KMS-11 (cell line): ENCODE data around the gene FOXI2.

ENCODE experiments used
- H2AFZ ChIP-seq: fragments of 200-600 bp; sonication (generic); 2 replicates; pipeline ENCODE4 v1.6.1; 2016; ENCODE audit warnings: antibody characterized with exemption, mixed run types, low read depth
- H3K27ac ChIP-seq: fragments of 200-600 bp; sonication (generic); 2 replicates; pipeline ENCODE4 v1.6.1; 2016; ENCODE audit warnings: mild to moderate bottlenecking, mixed run types
- H3K27me3 ChIP-seq: fragments of 200-600 bp; sonication (generic); 2 replicates; pipeline ENCODE4 v1.6.1; 2017; ENCODE audit warnings: mild to moderate bottlenecking, low read depth, mixed run types, moderate library complexity; ENCODE audit not compliant: insufficient read depth
- H3K36me3 ChIP-seq: fragments of 200-600 bp; sonication (generic); 2 replicates; pipeline ENCODE4 v1.6.1; 2017; ENCODE audit warnings: mild to moderate bottlenecking, mixed run types; ENCODE audit not compliant: insufficient read depth
- H3K4me1 ChIP-seq: fragments of 200-600 bp; sonication (generic); 2 replicates; pipeline ENCODE4 v1.6.1; 2016; ENCODE audit warnings: mild to moderate bottlenecking, low read depth, mixed run types; ENCODE audit not compliant: poor library complexity, severe bottlenecking
- H3K4me2 ChIP-seq: fragments of 200-600 bp; sonication (generic); 2 replicates; pipeline ENCODE4 v1.7.0; 2016; ENCODE audit warnings: mild to moderate bottlenecking, mixed run types
- H3K4me3 ChIP-seq: fragments of 200-600 bp; sonication (generic); IDR thresholded peaks from 2 replicates; pipeline ENCODE4 v1.6.1; 2017; ENCODE audit warnings: low read depth, low read length, mixed read lengths; ENCODE audit not compliant: insufficient read depth
- H3K79me2 ChIP-seq: fragments of 200-600 bp; sonication (generic); 2 replicates; pipeline ENCODE4 v1.6.1; 2016; ENCODE audit warnings: low read depth, mixed run types; ENCODE audit not compliant: insufficient read depth
- H3K9ac ChIP-seq: fragments of 200-600 bp; sonication (generic); 2 replicates; pipeline ENCODE4 v1.6.1; 2016; ENCODE audit warnings: mild to moderate bottlenecking, mixed run types
- H4K20me1 ChIP-seq: fragments of 200-600 bp; sonication (generic); 2 replicates; pipeline ENCODE4 v1.6.1; 2016; ENCODE audit warnings: mild to moderate bottlenecking, mixed run types; ENCODE audit not compliant: insufficient read depth
- CTCF ChIP-seq: fragments of 200-600 bp; sonication (generic); conservative IDR thresholded peaks from 2 replicates; pipeline ENCODE4 v1.6.1; 2017; ENCODE audit warnings: low read depth, mild to moderate bottlenecking, antibody characterized with exemption, low read length, moderate library complexity, mixed read lengths

Gene FOXI2

GRCh38 chr10:127734753-127735152, 2.2 kb upstream of the FOXI2 start:
- H3K27me3 ChIP-seq = no peaks in the 10 kb centered on the region
- no peaks in the 10 kb centered on the region for H3K79me2 ChIP-seq
- H2AFZ ChIP-seq = no peak overlapping the region
- no peaks in the 10 kb centered on the region for H3K4me1 ChIP-seq
- no peak overlapping the region for H3K4me3 ChIP-seq
- TF ChIP-seq CTCF = no peak
- no peaks in the 10 kb centered on the region for H4K20me1 ChIP-seq
- no peaks in the 10 kb centered on the region for H3K36me3 ChIP-seq
- H3K27ac ChIP-seq = no peak overlapping the region
- no peak overlapping the region for H3K4me2 ChIP-seq
- no peak overlapping the region for H3K9ac ChIP-seq

- Histone ChIP-seq H3K27me3 (no peaks in the 10 kb centered on the region), H3K4me2 (no peak overlapping the region), H3K4me1 (no peaks in the 10 kb centered on the region), H4K20me1 (no peaks in the 10 kb centered on the region), H3K36me3 (no peaks in the 10 kb centered on the region), H2AFZ (no peak overlapping the region), H3K79me2 (no peaks in the 10 kb centered on the region), H3K4me3 (no peak overlapping the region), H3K27ac (no peak overlapping the region), H3K9ac (no peak overlapping the region)
- no peak for TF ChIP-seq CTCF
Measured at GRCh38 chr10:127735156-127735555, 1.8 kb upstream of the FOXI2 start.

DNA sequence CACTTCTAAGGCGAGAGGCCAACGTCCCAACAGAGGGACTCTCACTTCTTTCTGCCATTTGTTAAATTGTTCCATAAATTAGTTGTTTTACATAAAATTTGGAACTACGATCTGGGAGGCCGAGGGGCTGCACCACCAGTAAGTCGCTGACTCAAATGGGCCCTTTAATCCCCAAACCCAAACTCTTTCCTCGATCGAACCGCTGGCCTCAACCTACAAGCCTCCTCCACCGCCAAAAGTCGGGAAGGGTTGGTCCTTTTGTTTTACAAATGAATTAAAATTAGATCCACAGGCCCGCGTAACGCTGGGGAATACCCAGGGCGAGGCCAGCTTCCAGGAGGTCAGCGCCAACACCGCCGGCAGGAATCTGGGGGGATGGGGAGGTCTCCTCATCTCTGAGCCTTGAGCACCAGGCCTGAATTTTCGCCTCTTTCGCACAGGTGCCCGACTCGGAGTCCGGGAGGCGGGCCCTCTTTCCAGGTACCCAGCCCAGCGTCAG, 1.2 kb upstream of the FOXI2 start:
- Histone ChIP-seq H3K4me1 (no peaks in the 10 kb centered on the region), H3K27ac (no peak overlapping the region), H3K79me2 (no peaks in the 10 kb centered on the region), H2AFZ (no peak overlapping the region), H4K20me1 (no peaks in the 10 kb centered on the region), H3K27me3 (no peaks in the 10 kb centered on the region), H3K4me2 (no peak overlapping the region), H3K4me3 (no peak overlapping the region), H3K9ac (no peak overlapping the region), H3K36me3 (no peaks in the 10 kb centered on the region)
- TF ChIP-seq CTCF = no peak

- no peaks in the 10 kb centered on the region for H3K27me3 ChIP-seq
Measured at GRCh38 chr10:127736222-127736914, 617 bp upstream of the FOXI2 start.

More at GRCh38 chr10:127736222-127736914, 617 bp upstream of the FOXI2 start:
- Histone ChIP-seq H2AFZ (no peak overlapping the region), H3K4me3 (no peak overlapping the region), H3K4me2 (no peak overlapping the region), H4K20me1 (no peaks in the 10 kb centered on the region), H3K36me3 (no peaks in the 10 kb centered on the region), H3K79me2 (no peaks in the 10 kb centered on the region), H3K4me1 (no peaks in the 10 kb centered on the region), H3K27ac (no peak overlapping the region), H3K9ac (no peak overlapping the region)
- TF ChIP-seq CTCF = no peak
